Liver (tissue), 9 donors: Measurements from ENCODE around the gene DNAAF8. TPM values are rescaled to one million over a fixed set of nuclear protein-coding genes. Genes with fewer than 3 reads are reported as not detected.

ENCODE experiments used
- DNase-seq: peaks from one replicate; pipeline ENCODE4 v3.0.0-alpha.2; 2017; ENCODE audit warnings: low spot score
- H3K27ac ChIP-seq, 2 donors: one replicate each; pipeline ENCODE4 v1.7.0; 2013; ENCODE audit warnings: inconsistent platforms in 2 of 2, low read length in 2 of 2, control low read depth in 1 of 2, low read depth in 1 of 2, mild to moderate bottlenecking in 1 of 2
- H3K27me3 ChIP-seq, 4 donors: one replicate each; pipeline versions ENCODE4 v1.6.1 to v1.7.0; 2013; ENCODE audit warnings: low read length in 3 of 4, inconsistent platforms in 1 of 4, mild to moderate bottlenecking in 1 of 4, moderate library complexity in 1 of 4; ENCODE audit not compliant: control insufficient read depth in 4 of 4, insufficient read depth in 4 of 4
- H3K36me3 ChIP-seq, 4 donors: one replicate each; pipeline versions ENCODE4 v1.6.1 to v1.7.0; 2013; ENCODE audit warnings: low read length in 3 of 4, mild to moderate bottlenecking in 3 of 4, low read depth in 1 of 4, moderate library complexity in 1 of 4; ENCODE audit not compliant: control insufficient read depth in 4 of 4, insufficient read depth in 3 of 4
- H3K4me1 ChIP-seq, 4 donors: one replicate each; pipeline versions ENCODE4 v1.6.1 to v1.7.0; 2013; ENCODE audit warnings: low read length in 3 of 4, mild to moderate bottlenecking in 3 of 4, moderate library complexity in 1 of 4; ENCODE audit not compliant: control insufficient read depth in 4 of 4, insufficient read depth in 4 of 4
- H3K4me3 ChIP-seq, 3 donors: one replicate each; pipeline versions ENCODE4 v1.6.1 to v1.7.0; 2013; ENCODE audit warnings: low read length in 3 of 3, control low read depth in 1 of 3, low read depth in 1 of 3, mild to moderate bottlenecking in 1 of 3
- H3K9ac ChIP-seq, 2 donors: one replicate each; pipeline ENCODE4 v1.7.0; 2013; ENCODE audit warnings: low read length in 2 of 2, mild to moderate bottlenecking in 2 of 2, moderate library complexity in 2 of 2, control low read depth in 1 of 2, low read depth in 1 of 2
- H3K9me3 ChIP-seq, 4 donors: one replicate each; pipeline versions ENCODE4 v1.6.1 to v1.7.0; 2013; ENCODE audit warnings: low read length in 3 of 4; ENCODE audit not compliant: control insufficient read depth in 4 of 4
- ATF3 ChIP-seq: IDR thresholded peaks from 2 replicates; pipeline ENCODE4 v1.6.1; 2016; ENCODE audit warnings: antibody characterized with exemption
- EGR1 ChIP-seq, 2 donors: IDR thresholded peaks; 2 replicates each; pipeline ENCODE4 v1.6.1; 2016 to 2018; ENCODE audit warnings: antibody characterized with exemption in 2 of 2, low read depth in 2 of 2
- FOXA1 ChIP-seq: IDR thresholded peaks from 2 replicates; pipeline ENCODE4 v1.6.1; 2016; ENCODE audit warnings: antibody characterized with exemption
- FOXA2 ChIP-seq: IDR thresholded peaks from 2 replicates; pipeline ENCODE4 v1.6.1; 2016; ENCODE audit warnings: antibody characterized with exemption
- GABPA ChIP-seq, 2 donors: IDR thresholded peaks in 1 of 2; conservative IDR thresholded peaks in 1 of 2; 2 replicates each; pipeline ENCODE4 v1.6.1; 2016; ENCODE audit warnings: antibody characterized with exemption in 2 of 2, mild to moderate bottlenecking in 1 of 2, moderate library complexity in 1 of 2
- HNF4A ChIP-seq, 2 donors: conservative IDR thresholded peaks; 2 replicates each; pipeline ENCODE4 v1.6.1; 2016; ENCODE audit warnings: antibody characterized with exemption in 2 of 2, mild to moderate bottlenecking in 2 of 2
- HNF4G ChIP-seq: IDR thresholded peaks from 2 replicates; pipeline ENCODE4 v1.6.1; 2016; ENCODE audit warnings: antibody characterized with exemption
- JUND ChIP-seq, 2 donors: IDR thresholded peaks; 2 replicates each; pipeline ENCODE4 v1.6.1; 2016; ENCODE audit warnings: antibody characterized with exemption in 2 of 2
- MAX ChIP-seq: IDR thresholded peaks from 2 replicates; pipeline ENCODE4 v1.6.1; 2016; ENCODE audit warnings: antibody characterized with exemption
- NR2F2 ChIP-seq: IDR thresholded peaks from 2 replicates; pipeline ENCODE4 v1.6.1; 2016; ENCODE audit warnings: antibody characterized with exemption
- RAD21 ChIP-seq, 2 donors: IDR thresholded peaks; 2 replicates each; pipeline ENCODE4 v1.6.1; 2016; ENCODE audit warnings: antibody characterized with exemption in 2 of 2, mild to moderate bottlenecking in 2 of 2
- REST ChIP-seq: IDR thresholded peaks from 2 replicates; pipeline ENCODE4 v1.6.1; 2016; ENCODE audit warnings: antibody characterized with exemption, mild to moderate bottlenecking
- RXRA ChIP-seq, 2 donors: IDR thresholded peaks; 2 replicates each; pipeline ENCODE4 v1.6.1; 2017 to 2018; ENCODE audit warnings: antibody characterized with exemption in 2 of 2, mild to moderate bottlenecking in 1 of 2
- SP1 ChIP-seq: IDR thresholded peaks from 2 replicates; pipeline ENCODE4 v1.6.1; 2018; ENCODE audit warnings: antibody characterized with exemption, mild to moderate bottlenecking
- TAF1 ChIP-seq: conservative IDR thresholded peaks from 2 replicates; pipeline ENCODE4 v1.6.1; 2016; ENCODE audit warnings: antibody characterized with exemption, mild to moderate bottlenecking
- YY1 ChIP-seq: IDR thresholded peaks from 2 replicates; pipeline ENCODE4 v1.6.1; 2016; ENCODE audit warnings: antibody characterized with exemption, mild to moderate bottlenecking
- ZBTB33 ChIP-seq: IDR thresholded peaks from 2 replicates; pipeline ENCODE4 v1.6.1; 2016; ENCODE audit warnings: antibody characterized with exemption
- WGBS: extraction: QIAGEN DNeasy Blood & Tissue Kit; methylation state at CpG from one replicate; pipeline ENCODE4 v1.1.7; 2013; 5-methylcytosine and 5-hydroxymethylcytosine counted together
- polyA plus RNA-seq, 2 donors: library from polyadenylated mRNA; stranded (reverse) in 1 of 2; unstranded in 1 of 2; fragments of 200-250 nt in 1 of 2; fragments of >200 nt in 1 of 2; fragmentation: Nextera tagmentation in 1 of 2; extraction: Ambion mirVana in 1 of 2; gene quantifications; one replicate each; pipeline versions ENCODE4 v1.2.1 to v1.2.3, GENCODE V29; 2013 to 2015
- total RNA-seq, 2 donors: library from RNA; depleted of rRNA; stranded (reverse); fragments of >200 nt; gene quantifications; one replicate each; pipeline ENCODE4 v1.2.3, GENCODE V29; 2014
- donor health status: healthy.
- donor health status: healthy.
- donor health status: healthy.
- donor health status: healthy.
- donor health status: healthy.

DNAAF8 gene
- total and polyA plus RNA-seq, 4 donors: 0.33 to 0.75 (median 0.56) TPM

- TF ChIP-seq FOXA1 (no peak), ATF3 (no peak), TAF1 (no peak), JUND (IDR thresholded peaks at IDR 0.05) (no peak), NR2F2 (no peak), RXRA (IDR thresholded peaks at IDR 0.05) (no peak), ZBTB33 (no peak), RAD21 (IDR thresholded peaks at IDR 0.05) (no peak), YY1 (no peak), SP1 (no peak), GABPA (IDR thresholded peaks at IDR 0.05 in 1 of 2, conservative IDR thresholded peaks at IDR 0.05 in 1 of 2) (no peak), EGR1 (IDR thresholded peaks at IDR 0.05; ENCODE audit: low read depth in 2 of 2) (no peak), FOXA2 (no peak), HNF4G (no peak), REST (no peak)
- Histone ChIP-seq H3K9me3 (no peaks in the 10 kb centered on the region), H3K36me3 (peaks cover 0 to 20% (median 7%) of the 10 kb centered on the region in 4 donors), H3K4me1 (peaks cover 0 to 19% (median 9%) of the 10 kb centered on the region in 4 donors), H3K9ac (no peak overlapping the region), H3K27me3 (no peaks in the 10 kb centered on the region), H3K27ac (no peak overlapping the region), H3K4me3 (no peak overlapping the region)
- WGBS: 96% methylated on average over 22 of the region's 22 CpGs
- no peak for DNase-seq
Measured at GRCh38 chr16:4797805-4798252, 63.5 kb downstream of the DNAAF8 start.

GRCh38 chr16:4798456-4798855, 64.1 kb downstream of the DNAAF8 start:
- Histone ChIP-seq H3K9me3 (no peaks in the 10 kb centered on the region), H3K4me1 (peaks cover 0 to 25% (median 11%) of the 10 kb centered on the region in 4 donors), H3K27me3 (no peaks in the 10 kb centered on the region), H3K9ac (no peak overlapping the region), H3K4me3 (no peak overlapping the region), H3K36me3 (peaks cover 0 to 20% (median 7%) of the 10 kb centered on the region in 4 donors), H3K27ac (no peak overlapping the region)
- TF ChIP-seq RAD21 (IDR thresholded peaks at IDR 0.05) (no peak), NR2F2 (no peak), REST (no peak), YY1 (no peak), JUND (IDR thresholded peaks at IDR 0.05) (no peak), HNF4G (no peak), FOXA1 (no peak), MAX (no peak), SP1 (no peak), RXRA (IDR thresholded peaks at IDR 0.05) (no peak), GABPA (IDR thresholded peaks at IDR 0.05 in 1 of 2, conservative IDR thresholded peaks at IDR 0.05 in 1 of 2) (no peak), EGR1 (IDR thresholded peaks at IDR 0.05; ENCODE audit: low read depth in 2 of 2) (no peak), FOXA2 (no peak), TAF1 (no peak), HNF4A (conservative IDR thresholded peaks at IDR 0.05) (no peak), ATF3 (no peak)
- 93% methylated on average over 16 of the region's 16 CpGs for WGBS
- no peak for DNase-seq
